GM19455 (cell line): ENCODE results near the gene UTP25.

Experiments
- ATAC-seq: cut with Tn5 transposase; IDR thresholded peaks from one replicate; pipeline ENCODE4 v1.9.1; 2021; ENCODE audit not compliant: unreplicated experiment

UTP25 gene

DNA sequence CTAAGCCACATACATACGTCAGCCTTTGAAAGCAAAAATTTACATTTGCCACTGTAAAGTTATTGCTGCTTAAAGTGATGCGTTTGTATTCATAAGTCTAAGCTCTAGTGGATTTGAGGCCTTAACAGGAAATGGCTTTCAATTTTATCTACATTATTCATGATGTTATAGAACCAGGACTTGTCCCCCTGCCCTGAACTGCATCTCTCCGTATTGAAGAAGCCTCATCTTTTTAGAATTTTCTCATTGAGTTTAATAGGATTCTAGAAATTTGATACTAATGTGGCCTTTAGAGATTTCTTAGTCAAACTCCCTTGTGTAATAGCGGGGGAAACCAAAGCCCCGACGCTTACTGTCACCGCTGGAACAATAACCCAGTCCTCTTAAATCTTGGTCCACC, 9.9 kb downstream of the UTP25 start:
- ATAC-seq: no peak

DNA sequence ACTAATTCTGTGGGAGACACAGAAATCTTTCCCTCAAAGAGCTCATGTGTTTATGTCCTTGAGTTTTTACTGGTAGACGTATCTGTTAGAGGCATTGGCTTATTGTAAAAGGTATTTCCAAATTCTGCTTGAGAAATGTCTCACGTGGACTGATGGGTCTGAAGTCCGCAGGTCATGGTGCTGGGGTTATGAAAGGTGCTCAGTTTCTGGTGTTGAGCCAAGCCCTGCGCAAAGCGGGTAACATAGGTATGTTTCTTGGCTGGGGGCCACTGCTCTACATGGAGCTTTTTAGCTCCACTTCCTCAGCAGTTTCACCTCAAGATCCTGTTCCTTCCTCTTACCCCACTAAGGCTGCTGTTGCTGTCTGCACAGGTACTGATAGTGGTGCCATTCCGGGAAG, 10.8 kb downstream of the UTP25 start:
- ATAC-seq: no peak

DNA sequence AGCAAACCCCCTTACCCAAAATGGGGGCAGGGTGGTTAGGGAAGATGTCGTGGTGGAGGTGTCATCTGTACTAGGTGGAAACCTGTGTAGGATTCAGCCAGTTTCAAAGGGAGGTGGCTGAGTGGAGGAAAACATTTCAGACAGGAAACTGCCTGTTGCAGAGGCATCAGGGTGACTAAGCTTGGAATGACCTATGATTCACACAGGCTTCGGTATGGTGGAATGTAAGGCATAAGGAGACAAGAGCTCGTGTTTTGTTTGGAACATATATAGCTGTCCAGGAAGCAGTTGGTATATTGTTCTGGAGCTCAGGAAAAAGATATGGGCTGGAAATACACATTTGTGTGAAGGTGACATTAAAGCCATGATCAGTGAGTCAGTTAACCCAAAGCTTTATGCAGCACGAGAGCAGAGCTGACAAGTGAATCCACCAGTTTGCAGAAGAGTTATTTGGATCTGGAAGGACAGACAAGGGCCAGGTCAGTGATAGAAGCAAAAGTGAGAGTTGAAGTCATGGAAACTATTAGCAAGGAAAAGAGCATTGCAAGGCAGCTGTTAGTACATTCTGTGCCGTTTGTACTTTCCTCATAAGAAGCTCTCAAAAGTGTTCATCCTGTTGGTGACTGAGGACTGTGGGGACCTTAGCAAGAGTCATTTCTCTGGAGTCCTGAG, 12.2 kb downstream of the UTP25 start:
- ATAC-seq: no peak

DNA sequence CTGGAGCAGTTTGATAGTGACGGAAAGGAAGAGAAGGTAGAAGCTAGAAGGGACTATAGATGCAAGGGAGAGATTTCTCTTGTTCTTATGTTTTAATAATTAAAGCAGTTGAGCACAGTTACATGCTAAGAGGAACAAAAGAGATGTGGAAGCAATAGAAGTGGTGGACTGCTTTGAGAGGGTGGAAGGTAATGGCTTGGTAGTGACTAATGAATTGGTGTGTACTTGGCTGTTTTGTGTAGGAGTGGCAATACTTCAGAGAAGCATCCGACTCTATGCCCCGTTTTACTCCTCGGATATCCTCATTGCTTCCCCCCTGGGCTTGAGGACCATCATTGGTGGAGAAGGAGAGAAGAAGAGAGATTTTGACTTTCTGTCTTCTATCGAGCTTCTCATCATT, 12.8 kb downstream of the UTP25 start:
- ATAC-seq: no peak

DNA sequence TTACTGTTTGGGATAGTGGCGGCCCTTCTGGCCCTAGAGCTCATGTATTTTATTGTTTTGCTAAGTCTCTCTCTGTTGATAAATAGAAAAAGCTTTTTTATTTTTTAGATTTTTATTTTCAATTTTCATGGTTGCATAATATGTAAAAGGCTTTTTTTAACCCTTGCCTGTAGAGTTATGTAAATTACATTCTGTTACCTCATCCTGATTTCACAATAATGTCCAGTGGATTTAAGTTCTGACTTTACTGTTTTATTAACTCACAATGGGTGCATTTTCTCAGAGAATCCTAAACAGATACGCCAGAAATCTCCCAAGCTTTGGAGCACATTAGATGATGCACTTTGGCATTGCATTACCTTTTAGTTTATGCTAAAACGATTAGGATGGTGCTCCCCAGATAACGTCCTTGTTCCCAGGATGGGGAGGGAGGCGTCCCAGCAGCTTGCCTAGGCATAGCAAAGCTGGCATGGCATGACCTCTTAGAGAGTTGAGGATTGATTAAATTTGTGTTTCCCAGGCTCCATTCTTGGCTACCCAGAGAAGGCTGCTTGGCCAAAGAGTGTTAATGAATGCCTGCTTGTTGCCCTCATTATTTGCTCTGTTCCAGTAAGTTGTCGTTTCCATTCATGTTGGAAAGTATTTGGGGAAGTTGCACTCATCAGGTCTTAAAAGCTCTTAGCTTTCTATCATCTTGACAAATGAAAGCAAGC, 17.1 kb downstream of the UTP25 start:
- no peak for ATAC-seq

DNA sequence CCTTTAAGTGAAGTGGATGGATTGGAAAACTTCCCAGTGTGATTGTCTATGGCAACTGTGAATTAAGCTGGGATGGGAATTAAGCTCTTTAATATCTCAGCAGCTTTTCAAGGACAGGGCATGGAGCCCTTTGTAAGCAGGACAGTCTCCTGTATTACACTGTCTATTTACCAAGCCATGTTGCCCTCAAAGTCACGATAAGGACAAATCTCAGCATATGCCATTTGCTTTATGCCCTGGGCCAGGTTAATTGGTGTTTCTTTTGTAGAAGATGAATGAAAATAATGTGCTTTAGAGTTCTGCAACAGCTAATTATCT, 17.6 kb downstream of the UTP25 start:
- no peak for ATAC-seq

DNA sequence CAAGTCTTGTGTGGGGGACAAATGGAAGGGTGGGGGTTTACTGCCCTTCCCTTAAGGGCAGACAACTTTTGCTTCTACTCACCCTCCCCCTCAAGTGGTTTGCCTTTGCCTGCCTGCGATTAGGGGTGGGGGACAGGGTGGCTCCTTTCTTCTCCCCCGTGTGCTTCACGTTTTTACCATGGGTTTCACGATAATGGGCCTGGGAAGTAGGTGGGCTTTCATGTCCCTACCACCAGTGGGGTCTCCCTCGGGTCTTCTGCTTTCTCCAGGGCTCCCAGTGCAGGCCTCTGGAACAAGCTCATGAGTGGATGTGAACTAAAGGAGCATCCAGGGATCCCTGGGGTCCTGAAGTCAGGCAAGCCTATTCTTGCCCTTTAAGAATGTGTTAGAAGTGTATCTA, 21.6 kb downstream of the UTP25 start:
- no peak for ATAC-seq

DNA sequence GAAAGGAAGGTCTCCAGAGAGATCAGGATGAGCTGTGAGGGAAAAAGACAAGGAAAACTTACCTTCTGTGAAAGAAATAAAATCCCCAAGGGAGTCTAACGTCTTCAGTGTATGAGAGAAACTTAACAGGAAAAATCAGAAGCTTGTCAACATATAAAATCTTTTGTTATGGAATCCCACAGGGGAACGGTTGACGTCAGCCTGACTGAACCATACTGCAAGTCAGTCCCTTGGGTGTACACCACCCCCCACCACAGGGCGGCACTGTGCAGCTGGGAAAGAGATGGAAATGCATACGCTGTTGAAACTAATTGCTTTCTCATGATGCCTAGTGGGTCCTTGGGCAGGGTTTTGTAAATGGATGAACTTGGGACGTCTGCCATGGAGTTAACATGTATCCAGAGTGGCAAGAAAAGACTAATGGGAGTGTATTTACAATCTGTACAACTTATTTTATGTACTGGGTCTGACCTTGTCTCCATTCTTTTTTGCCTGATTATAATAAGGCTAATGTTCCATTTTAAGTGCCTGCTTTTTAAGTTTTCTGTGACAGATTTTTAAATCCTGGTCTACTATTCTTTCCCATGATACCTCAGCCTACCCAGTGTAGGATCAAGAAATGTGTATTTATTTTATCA, 22.7 kb downstream of the UTP25 start:
- ATAC-seq: peak; percentile 78

DNA sequence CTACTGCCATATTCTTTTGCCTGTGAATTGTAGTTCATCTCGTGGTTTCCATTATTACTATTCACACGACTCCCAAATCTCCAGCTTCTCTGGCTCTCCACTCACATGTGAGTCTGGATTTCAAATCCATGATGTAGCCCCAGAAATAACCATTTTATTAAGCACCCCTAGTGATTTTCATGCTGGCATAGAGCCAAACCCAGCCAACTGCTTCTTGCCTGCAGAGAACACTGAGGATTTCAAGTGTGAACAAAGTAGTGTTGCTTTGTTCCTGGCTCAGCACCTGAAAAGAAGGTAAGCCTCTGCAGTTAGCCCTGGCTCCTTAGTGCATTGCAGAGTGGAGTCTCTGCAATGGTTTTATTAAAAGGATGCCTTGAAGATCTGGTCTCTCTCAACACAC, 25.9 kb downstream of the UTP25 start:
- no peak for ATAC-seq

DNA sequence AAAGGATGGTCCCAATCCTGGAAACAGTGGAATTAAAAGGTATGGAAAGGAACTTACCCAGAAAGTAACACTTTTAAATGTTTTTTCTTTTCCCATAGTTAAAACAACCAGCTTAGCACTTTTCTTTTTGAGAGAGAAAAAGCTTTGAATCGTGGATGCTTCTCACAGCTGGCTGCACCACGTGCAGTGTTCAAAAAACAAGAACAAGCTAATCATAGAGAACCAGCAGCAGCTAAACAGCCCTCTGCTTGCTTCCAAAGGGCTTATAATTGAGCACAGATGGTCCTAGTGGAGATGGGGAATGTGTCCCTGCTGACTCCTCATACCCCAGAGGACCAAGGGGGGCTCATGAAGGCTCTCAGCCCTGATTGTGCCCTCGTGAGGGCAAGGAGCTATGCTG, 26.4 kb downstream of the UTP25 start:
- no peak for ATAC-seq

DNA sequence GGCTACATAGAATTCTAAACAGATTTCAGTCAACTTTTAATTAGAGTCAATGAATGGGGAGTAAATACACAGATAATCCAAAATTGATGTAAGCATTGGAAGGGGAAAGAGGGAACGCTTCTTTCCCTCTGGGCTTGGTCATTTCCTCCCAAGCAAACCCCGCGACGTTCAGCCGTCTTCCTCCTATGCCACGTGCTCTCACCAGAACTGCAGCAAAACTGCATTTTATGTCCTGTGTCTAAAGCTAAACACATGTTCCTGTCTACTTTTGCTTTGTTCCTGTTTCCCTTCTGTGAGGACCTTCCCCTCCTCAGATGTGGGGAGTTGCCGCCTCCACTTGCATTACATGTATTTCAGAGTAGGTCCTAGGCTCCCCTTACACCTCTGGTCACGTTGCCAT, 27.2 kb downstream of the UTP25 start:
- no peak for ATAC-seq

DNA sequence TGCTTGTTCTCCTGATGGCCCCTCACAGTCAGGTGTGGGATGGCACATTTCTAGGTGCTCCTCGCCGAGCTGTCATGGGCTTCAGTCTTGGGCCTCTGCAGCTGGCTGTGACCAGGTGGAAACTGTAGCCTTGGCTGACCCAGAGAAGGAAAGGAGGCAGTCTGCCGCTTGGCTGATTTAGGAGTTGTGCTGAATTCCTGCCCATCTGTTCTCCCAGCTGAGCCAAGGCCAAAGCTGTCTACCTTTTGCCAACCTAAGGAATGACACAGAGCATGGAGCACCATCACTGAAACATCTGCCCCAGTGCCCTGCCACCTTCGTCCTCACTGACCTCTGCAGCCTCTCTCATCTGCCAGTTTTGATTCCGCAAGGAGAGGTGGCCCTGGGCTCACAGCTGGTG, 27.9 kb downstream of the UTP25 start:
- no peak for ATAC-seq

DNA sequence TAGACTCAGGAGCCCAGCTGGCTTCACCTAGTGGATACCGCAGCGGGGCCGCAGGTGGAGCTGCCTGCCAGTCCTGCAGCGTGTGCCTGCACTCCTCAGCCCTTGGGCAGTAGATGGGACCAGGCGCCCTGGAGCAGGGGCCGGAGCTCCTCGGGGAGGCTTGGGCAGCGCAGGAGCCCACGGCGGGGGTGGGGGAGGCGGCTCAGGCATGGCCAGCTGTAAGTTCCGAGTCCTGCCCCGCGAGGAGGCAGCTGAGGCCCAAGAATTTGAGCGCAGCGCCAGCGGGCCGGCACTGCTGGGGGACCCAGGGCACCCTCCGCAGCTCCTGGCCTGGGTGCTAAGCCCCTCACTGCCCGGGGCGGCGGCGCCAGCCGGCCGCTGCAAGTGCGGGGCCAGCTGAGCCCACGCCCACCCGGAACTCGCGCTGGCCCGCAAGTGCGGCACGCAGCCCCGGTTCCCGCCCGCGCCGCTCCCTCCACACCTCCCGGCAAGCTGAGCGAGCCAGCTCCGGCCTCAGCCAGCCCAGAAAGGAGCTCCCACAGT, 30.9 kb downstream of the UTP25 start:
- ATAC-seq: no peak

DNA sequence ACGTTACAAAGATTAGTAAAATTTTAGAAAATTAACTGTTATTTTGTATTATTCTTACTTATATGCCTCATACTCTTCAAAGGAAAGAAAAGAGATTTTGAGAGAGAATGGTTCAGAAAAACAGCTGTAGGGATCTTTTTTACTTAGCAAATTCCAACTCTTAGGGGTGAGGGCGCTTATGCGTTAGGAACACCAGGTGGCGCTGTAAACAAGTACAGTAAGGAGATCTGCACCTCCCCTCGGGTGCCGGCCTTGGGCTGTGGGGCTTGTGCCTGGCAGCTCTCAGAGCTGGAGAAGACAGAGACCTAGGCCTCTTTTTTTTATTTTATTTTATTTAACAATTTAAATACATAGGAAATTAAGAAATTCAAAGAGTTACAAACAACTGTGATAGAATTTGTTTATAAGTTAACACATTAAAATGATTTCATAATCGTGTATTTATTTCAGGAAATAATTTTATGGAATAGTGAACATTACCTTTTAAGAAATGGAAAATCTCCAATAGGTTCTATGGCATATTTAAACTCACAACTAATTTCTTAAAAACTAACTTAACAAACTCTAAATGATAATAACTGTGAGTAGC, 32.6 kb downstream of the UTP25 start:
- ATAC-seq: peak; percentile 94

DNA sequence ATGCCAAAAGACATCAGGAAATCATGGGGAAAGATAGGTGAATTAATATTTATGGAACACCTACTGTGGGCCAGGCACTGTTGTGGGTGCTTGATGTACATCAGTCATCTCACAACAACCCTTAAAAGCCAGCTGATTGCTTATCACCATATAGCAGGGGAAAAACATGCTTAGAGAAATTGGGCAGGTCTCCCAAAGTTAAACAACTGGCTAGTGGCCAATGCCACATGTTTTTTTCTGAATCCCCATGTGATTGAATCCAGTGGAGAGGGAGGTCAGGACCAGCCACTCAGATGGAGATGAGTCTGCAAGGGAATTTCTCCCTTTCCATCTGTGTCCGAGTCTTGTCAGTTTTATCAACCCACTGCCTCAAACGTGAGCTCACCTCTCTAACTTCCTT, 33.5 kb downstream of the UTP25 start:
- no peak for ATAC-seq

DNA sequence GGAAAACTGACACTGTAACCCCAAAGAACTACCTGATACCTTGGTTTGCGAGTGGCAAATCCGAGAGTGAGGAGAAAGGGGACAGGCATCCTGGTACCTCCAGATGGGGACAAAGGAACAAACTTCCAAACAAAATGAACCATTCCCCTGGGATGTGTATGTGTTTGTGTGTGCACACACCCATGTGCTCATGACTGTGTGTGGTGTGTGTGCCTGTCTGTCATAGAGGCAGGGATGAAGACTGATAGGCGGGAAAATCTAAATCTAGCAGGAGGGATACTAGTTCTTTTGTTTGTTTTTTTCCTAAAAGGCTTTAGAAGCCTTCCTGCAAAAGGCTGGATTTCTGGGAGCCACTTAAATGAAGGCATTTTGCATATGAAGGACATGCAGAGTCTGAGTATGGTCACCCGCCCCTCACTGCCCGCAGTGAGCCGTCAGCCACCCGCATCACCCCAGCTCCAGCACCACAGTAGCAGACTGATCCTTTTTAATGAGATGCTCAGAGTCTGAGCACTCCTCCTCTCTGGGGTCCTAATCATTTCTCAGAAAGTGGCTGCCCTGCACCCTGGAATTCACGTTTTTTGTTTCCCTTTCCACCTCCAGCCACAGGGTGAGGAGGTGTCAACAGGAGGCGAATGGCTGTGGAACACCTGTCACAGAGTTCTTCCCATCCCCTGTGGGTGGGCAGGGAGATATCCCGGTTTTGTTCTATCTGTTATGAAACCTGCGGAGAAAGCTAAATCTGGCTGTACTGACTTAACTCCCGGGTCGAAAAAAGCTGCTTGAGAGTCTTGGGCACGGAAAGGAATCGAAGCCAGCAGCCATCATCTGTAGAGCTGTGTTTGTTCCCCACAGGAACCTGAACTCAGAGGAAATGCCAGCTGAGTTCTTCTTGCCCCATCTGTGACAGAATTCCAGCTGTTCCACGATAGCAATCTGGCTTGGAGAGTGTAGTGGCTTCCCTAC, 34.9 kb downstream of the UTP25 start:
- no peak for ATAC-seq

DNA sequence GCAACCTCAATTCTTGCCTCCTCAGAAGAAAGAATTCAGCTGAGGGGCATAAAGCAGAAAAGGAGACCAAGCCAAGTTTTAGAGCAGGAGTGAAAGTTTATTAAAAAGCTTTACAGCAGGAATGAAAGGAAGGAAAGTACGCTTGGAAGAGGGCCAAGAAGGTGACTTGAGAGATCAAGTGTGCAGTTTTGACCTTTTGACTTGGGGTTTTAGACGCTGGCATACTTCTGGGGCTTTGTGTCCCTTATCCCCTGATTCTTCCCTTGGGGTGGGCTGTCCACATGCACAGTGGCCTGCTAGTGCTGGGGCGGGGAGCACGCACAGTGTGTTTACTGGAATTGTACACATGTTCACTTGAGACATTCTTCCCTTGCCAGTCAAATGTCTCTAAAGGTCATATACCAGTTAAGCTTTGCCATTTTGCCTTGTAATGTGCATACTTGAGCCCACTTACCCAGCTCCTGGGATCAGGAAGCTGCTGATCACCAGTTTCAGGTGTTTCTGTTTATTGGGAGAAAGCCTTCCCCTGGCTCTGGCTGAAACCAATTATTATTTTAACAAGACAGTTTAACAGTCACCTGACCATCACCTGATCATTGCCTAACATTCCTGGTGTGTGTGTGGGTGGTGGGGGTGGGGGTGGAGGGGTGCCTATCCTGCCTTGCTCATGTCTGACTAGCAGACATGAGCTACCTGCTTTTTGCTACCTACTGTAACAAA, 36.2 kb downstream of the UTP25 start:
- no peak for ATAC-seq

DNA sequence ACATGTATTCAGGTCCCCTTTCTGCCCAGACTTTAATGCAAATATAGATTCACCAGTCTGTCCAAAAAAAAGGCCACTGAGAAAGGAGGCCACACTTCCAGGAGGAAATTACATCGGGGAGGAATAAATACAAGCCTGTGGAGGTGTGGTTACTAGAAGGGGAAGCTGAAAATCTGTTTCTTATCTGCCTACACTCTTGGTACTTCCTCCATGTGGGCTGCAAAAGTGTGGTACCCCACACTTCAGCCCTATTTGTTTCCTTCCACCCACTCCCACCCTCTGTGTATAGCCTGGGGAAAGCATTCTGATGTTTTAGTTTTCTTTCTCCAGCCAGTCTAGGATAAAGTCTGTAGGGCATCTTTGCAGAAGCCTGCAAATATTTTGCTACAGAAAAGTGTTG, 38.4 kb downstream of the UTP25 start:
- ATAC-seq: no peak

DNA sequence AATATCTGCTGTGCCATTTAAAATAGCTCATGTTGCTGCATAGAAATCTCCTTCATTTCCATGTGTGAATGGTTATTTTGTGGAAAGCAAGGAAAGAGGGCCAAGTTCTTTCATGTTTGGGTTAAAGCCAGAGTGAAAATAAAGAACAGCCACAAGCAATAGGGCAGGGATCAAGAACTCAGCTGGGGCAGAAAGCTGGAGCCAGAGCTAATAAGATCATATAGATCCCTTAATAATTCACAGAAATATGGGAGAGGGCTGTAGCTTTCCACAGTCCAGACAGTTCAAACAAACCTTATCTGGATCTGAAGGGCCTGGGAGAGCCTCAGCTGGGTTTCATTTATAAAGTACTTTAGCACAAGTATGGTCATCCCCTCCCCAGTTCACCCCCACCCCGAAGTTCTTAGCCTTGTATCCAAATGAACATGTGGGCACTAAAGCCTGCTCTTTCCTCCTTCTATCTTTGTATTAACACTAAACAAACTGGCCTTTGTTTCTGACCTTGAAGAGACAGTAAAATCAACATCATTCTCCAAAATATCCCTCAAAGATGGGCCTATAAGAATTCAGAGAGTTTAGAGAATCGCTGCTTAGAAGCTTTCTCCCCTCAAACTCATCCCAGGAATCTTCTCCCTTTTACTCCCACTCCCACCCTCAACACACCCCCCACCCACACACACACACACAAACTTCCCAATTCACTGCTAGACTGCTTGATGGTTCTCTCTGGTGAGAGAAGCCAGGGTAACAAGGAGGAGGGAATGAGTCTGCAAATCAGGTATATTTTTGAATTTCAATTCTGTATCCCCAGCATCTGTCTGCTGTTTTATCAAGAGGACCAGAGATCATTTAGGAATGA, 41.7 kb downstream of the UTP25 start:
- no peak for ATAC-seq
